ENCODE data around the gene WIPF1. TPM values are rescaled to one million over a fixed set of nuclear protein-coding genes. Genes with fewer than 3 reads are reported as not detected.

The WIPF1 gene
- polyA plus RNA-seq, 1 donor from 2014 or later, result 0.25 TPM

GRCh38 chr2:174628528-174629169, 31.0 kb upstream of the WIPF1 start:
- Histone ChIP-seq H3K36me3 (ENCODE audit: insufficient read depth, low read length) (no peaks in the 10 kb centered on the region), H3K79me2 (replicated peaks; ENCODE audit: insufficient read depth, low read length) (no peaks in the 10 kb centered on the region)

DNA sequence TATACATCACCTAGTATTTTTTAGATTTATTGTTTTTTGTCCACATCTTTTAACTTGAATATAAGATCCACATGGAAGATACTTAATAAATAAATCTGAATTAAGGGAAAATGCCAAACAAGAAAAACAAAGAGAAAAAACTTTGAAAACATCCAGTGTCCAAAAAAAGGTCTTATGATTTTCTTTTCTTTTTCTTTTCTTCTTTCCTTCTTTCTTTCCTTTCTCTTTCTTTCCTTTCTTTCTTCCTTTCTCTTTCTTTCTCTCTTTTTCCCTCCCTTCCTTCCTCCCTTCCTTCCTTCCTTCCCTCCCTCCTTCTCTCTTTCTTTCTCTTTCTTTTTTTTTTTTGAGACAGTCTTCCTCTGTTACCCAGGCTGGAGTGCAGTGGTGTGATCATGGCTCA, 29.6 kb upstream of the WIPF1 start:
- Histone ChIP-seq H3K27me3 (ENCODE audit: insufficient read depth, low read depth, low read length) (no peaks in the 10 kb centered on the region), H3K9me3 (ENCODE audit: low read length) (no peaks in the 10 kb centered on the region), H3K9me2 (ENCODE audit: insufficient read depth, low read length) (no peaks in the 10 kb centered on the region), H3K4me3 (ENCODE audit: low read length) (no peak overlapping the region), H3K9ac (ENCODE audit: low read length) (no peak overlapping the region), H3K79me2 (replicated peaks; ENCODE audit: insufficient read depth, low read length) (no peaks in the 10 kb centered on the region), H3K27ac (ENCODE audit: low read length) (no peak overlapping the region), H3K4me2 (ENCODE audit: low read length) (no peak overlapping the region), H4K20me1 (ENCODE audit: insufficient read depth) (no peaks in the 10 kb centered on the region), H2AFZ (ENCODE audit: low read depth, low read length) (no peak overlapping the region), H3K36me3 (ENCODE audit: insufficient read depth, low read length) (no peaks in the 10 kb centered on the region), H3F3A (ENCODE audit: insufficient read depth, low read length, poor library complexity, severe bottlenecking) (no peaks in the 10 kb centered on the region)
- no peak for TF ChIP-seq REST (IDR thresholded peaks at IDR 0.05; ENCODE audit: borderline replicate concordance)
- no peak for TF ChIP-seq SMC3 (conservative IDR thresholded peaks at IDR 0.05; ENCODE audit: poor library complexity)
- no peak for TF ChIP-seq CTCF (IDR thresholded peaks at IDR 0.05; ENCODE audit: poor library complexity, severe bottlenecking)
- no peak for TF ChIP-seq POLR2AphosphoS5 (IDR thresholded peaks at IDR 0.05)
- no peak for TF ChIP-seq EP300 (conservative IDR thresholded peaks at IDR 0.05; ENCODE audit: poor library complexity, severe bottlenecking)

More at GRCh38 chr2:174628528-174629169, 31.0 kb upstream of the WIPF1 start:
- H3K27me3 ChIP-seq (ENCODE audit: insufficient read depth, low read depth, low read length), result no peaks in the 10 kb centered on the region
- no peaks in the 10 kb centered on the region for H3K9me2 ChIP-seq (ENCODE audit: insufficient read depth, low read length)
- H4K20me1 ChIP-seq (ENCODE audit: insufficient read depth), result no peaks in the 10 kb centered on the region
- H3K9me3 ChIP-seq (ENCODE audit: low read length), result no peaks in the 10 kb centered on the region
- H3K4me2 ChIP-seq (ENCODE audit: low read length), result no peak overlapping the region
- no peak overlapping the region for H2AFZ ChIP-seq (ENCODE audit: low read depth, low read length)
- TF ChIP-seq RAD21 (conservative IDR thresholded peaks at IDR 0.05) (no peak), EZH2 (IDR thresholded peaks at IDR 0.05; ENCODE audit: borderline replicate concordance, insufficient read depth, low read length, poor library complexity, severe bottlenecking) (no peak), REST (IDR thresholded peaks at IDR 0.05; ENCODE audit: borderline replicate concordance) (no peak), CTCF (IDR thresholded peaks at IDR 0.05; ENCODE audit: poor library complexity, severe bottlenecking) (no peak), TAF1 (IDR thresholded peaks at IDR 0.05; ENCODE audit: low read depth) (no peak), MXI1 (conservative IDR thresholded peaks at IDR 0.05; ENCODE audit: poor library complexity, severe bottlenecking) (no peak), SMC3 (conservative IDR thresholded peaks at IDR 0.05; ENCODE audit: poor library complexity) (no peak), EP300 (conservative IDR thresholded peaks at IDR 0.05; ENCODE audit: poor library complexity, severe bottlenecking) (no peak), POLR2AphosphoS5 (IDR thresholded peaks at IDR 0.05) (no peak)
- no peak overlapping the region for H3K4me3 ChIP-seq (ENCODE audit: low read length)
- no peak overlapping the region for H3K27ac ChIP-seq (ENCODE audit: low read length)
- no peaks in the 10 kb centered on the region for H3F3A ChIP-seq (ENCODE audit: insufficient read depth, low read length, poor library complexity, severe bottlenecking)
- no peak overlapping the region for H3K9ac ChIP-seq (ENCODE audit: low read length)
